HG03558 (cell line): ENCODE data around the gene SLC66A2.
"Not testable (repeated sequence)": the region's sequence is repeated elsewhere in the genome, so short reads cannot be mapped to it uniquely, and the experiment has no call there.

Source experiments
- ATAC-seq: cut with Tn5 transposase; IDR thresholded peaks from one replicate; pipeline ENCODE4 v1.9.1; 2021; ENCODE audit warnings: moderate number of reproducible peaks; ENCODE audit not compliant: unreplicated experiment; ENCODE audit errors: extremely low read depth

SLC66A2 gene

DNA sequence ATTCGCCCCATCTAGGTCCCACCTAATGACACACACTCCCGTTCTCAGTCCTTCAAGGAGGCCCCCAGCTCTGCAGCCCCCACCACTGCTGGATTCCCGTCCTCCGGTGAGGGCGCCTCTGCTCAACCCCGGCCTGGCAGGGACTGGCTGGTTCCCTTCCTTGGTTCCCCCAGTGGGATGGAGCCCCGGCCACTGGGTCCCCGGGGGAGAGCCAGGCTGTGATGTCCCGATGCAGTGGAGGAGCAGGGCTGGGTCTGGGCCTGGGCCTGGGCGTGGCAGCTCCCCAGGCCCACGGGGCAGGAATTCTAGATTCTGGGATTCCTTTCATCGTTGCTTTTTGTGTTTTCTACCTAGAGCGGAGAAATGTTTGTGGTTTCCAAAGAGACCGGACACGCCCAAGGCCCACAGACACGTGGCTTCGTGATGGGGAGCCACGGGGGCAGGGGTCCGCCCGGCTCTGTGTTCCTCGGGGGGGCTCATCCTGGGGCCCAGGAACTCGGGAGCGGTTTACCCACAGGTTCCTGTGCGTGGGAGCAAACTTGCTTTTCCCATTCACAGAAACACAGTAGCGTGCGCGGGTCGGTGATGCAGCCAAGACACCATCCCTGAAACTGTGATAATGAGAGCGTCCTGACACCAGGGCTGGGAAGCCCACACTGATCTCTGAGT is 67.0 kb downstream of the SLC66A2 start:
- no peak for ATAC-seq

- no peak for ATAC-seq
Measured at GRCh38 chr18:79883461-79884293, 67.8 kb downstream of the SLC66A2 start.

DNA sequence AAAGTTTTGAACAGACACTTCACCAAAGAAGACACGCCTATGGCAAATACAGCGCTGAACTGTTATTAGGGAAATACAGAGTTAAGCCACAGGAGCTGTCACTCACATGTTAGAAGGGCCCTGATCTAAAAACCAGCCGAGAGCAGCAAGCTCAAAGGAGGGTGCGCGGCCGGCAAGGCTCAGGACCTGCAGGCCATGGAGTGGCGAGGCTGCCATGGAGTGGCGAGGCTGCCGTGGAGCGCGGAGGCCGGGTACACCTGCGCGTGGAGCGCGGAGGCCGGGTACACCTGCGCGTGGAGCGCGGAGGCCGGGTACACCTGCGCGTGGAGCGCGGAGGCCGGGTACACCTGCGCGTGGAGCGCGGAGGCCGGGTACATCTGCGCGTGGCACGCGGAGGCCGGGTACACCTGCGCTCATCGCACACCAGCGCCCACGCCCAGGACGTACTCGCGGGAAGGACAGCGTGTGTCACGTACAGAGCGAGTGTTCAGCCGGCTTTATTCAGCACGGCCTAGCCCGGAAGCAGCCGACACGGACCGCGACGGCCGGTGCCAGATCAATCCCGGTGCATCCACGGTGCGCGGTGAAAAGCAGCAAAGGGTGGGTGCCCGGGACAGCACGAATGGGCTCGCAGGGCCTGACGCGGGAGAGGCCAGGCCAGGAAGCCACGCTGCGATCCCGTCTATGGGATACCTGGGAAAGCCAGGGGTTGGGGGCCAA is 68.8 kb downstream of the SLC66A2 start:
- ATAC-seq, result no peak

DNA sequence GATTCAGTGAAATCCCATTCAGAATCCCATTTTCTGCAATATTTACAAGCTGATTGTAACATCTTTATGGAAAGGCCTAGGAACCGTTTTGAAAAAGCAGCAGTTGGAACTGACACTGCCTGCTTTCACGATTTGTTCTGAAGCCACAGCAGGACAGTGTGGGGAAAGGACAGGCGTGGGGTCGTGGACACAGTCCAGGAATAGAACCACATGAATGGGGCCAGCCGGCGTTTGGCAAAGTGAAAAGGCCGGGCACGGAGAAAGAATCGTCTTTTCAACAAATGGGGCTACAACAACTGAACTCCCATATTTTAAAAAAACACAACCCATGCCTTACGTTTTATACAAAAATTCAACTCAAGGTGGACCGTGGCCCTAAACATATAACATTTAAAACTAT is 69.8 kb downstream of the SLC66A2 start:
- ATAC-seq, result no peak

DNA sequence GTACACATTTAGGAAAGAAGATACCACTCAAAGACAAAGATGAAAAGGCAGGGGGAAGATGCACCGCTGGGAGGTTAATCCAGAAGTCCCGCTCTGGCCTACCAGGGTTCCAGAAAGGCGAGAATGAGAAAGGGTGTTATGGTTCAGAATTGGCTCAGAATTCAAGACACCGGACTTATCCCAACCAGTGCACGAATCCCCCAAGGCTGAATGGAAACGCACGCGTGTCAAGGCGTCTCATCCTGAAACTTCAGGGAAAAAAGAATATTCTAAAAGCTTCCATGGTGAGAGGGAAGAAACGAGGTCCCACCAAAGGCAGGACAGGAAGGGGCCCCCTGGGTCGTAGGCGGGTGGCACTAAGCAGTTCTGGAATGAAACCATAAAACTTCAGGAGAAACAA is 71.9 kb downstream of the SLC66A2 start:
- no peak for ATAC-seq

GRCh38 chr18:79878741-79879378 is 72.6 kb downstream of the SLC66A2 start:
- no peak for ATAC-seq

DNA sequence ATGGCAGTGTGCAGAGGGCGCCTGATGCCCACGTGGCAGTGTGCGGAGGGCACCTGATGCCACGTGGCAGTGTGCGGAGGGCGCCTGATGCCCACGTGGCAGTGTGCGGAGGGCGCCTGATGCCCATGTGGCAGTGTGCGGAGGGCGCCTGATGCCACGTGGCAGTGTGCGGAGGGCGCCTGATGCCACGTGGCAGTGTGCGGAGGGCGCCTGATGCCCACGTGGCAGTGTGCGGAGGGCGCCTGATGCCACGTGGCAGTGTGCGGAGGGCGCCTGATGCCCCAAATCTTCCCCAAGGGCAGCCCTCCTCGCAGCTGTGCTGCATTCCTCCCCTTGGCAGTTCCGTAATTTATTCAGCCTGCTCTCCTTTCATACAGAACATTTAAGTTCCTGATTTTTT is 73.2 kb downstream of the SLC66A2 start:
- ATAC-seq, result not testable (repeated sequence)

DNA sequence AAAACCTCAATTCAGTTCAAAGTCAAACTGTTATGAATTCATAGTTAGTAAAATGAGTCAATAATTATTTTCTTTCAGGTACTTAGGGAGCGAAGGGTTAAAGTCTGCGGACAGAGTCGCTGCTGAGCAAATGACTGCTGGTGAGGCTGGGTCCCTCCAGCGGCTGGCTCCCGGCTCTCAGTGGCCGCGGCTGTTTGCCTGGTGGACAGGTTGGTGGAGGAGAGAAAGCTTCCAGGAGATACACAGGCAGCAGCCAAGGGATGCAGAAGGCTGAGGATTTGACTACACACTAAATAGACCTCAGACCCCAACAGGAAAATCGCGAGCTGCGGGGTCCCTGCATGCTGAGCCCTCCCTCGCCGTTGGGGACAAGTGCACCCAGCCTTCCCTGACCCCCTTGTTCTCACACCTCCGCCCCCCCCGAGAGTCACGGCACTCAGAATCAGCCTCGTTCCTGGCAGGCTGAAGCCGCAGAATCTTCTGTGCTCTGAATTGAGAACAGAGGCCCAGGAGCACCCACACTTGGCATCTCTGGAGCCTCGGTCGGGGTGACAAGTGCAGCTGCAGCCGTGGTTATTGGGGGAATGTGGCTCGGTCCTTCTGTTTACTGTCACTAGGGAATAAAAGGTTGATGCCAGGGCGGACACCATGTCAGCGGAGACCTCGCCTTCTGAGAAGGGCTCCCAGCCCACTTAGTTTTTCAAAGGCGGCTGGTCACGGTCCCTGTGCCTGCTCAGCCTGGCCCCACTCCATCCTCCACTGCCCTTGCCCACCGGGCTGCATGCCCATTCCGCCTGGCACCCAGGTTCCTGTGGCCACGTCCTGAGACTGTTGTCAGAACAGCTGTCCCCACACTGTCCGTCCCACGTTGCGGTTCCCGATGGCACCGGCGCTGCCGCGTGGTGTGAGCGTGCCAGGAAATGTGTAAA is 74.0 kb downstream of the SLC66A2 start:
- ATAC-seq, result no peak

GRCh38 chr18:79876497-79876896 is 75.0 kb downstream of the SLC66A2 start:
- ATAC-seq, result no peak

GRCh38 chr18:79875931-79876461 is 75.5 kb downstream of the SLC66A2 start:
- ATAC-seq, result no peak

DNA sequence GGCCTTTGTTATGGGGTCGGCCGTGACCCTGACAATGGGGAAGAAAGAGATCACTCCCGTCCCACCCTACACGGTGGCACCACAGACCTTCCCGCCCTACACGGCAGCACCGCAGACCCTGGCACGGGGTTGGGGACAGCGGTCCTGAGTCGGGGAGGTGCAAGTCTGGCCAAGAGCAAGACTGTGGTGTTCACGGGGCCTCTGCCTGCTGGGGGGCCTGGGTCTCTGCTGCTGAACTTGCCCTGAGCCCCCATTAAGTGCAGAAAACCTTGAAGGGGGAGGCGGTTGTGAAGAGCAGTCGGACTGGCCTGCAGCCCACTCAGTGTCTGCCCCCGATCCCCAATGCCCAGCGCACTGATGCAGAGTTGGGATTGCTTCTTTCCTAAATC is 75.9 kb downstream of the SLC66A2 start:
- ATAC-seq, result no peak

GRCh38 chr18:79874553-79875530 is 76.6 kb downstream of the SLC66A2 start:
- no peak for ATAC-seq

- ATAC-seq, result no peak
Measured at GRCh38 chr18:79873449-79874110, 77.9 kb downstream of the SLC66A2 start.

DNA sequence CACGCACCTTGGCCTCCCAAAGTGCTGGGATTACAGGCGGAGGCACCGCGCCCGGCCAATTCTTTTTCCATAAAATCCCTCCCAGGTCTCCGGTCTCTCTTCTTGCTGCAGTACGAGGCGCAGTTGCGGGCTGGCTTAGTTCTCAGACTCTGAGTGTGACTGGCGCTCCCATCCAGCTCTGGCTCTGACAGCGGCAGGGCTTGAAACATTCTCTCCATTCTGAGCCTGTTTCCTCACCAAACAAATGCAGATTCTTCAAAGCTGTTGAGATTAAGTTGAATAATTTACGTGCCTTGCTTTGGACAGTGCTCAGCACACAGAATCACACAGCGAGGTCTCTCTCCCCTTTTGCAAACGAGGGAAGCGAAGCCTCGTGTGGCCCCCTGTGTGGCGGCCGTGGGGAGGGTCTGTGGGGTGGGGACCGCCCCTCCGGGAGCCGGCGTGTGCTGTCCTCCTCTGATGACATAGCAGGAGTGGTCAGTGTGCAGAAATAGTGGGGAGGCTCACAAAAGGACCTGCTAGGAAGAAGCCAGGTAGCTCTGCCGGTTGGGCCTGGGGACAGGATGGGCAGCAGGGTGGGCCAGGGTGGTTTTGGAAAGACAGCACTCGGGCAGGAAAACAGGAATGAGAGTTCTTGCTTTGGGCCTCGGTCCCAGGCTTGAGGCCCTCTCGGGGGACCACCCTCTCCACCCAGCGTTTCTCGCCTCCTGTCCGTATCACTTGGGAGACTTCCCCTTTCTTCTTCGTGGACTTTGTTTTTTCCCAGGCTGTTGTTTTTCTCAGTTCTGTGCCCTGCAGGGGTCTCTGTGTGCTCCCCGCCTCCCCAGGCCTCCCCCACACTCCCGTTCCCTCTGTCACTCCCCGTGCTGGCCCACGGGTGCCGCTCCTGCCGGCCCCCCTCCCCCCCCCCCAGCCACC is 78.7 kb downstream of the SLC66A2 start:
- no peak for ATAC-seq

DNA sequence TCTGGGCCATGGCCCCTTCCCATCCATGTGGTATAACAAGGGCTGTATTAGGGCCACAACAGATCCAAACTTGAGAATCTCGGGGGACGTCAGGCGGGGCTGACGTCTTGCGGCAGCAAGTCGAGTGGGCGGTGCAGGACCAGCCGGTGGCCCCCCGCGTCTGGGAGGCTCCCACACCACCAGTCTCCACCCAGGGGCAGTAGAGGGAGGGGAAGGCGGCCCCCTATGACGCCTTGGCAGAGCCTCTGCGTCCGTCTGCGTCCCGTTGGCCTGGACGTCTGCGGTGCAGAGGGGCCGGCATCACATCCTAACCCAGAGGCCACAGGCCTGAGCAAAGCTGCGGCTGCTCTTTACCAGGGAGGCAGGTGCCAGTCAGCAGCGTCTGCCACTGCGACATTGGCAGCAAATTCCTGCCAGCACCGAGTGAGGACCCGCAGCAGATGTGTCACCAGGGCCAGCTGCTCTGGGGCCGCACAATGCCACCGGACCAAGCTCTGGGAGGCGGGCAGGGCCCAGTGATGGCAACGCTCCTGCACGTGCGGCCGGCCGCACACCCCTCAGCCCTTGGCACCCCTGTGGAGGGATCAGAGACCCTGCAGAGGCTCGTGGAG is 79.9 kb downstream of the SLC66A2 start:
- ATAC-seq, result no peak

GRCh38 chr18:79871026-79871390 is 80.4 kb downstream of the SLC66A2 start:
- ATAC-seq, result no peak
